Prostate gland (tissue), 2 donors: Measurements from ENCODE around the gene DOCK6.

Experiments
- CTCF ChIP-seq, 4 experiments: fragments of 200-600 bp in 2 of 4; fragments of 450-650 bp in 2 of 4; sonication (generic) in 2 of 4; IDR thresholded peaks; 1 replicate in 3 of 4; 2 replicates in 1 of 4; pipeline ENCODE4 v1.5.1; 2016 to 2019; ENCODE audit warnings: antibody characterized with exemption in 4 of 4, mild to moderate bottlenecking in 2 of 4, moderate library complexity in 2 of 4
- POLR2AphosphoS5 ChIP-seq: sonication (generic); formaldehyde crosslinking; IDR thresholded peaks from one replicate; pipeline ENCODE4 v1.6.1; 2017; ENCODE audit warnings: antibody characterized with exemption

GRCh38 chr19:11226716-11227166 lies 35.6 kb downstream of the DOCK6 start:
- TF ChIP-seq CTCF (IDR thresholded peaks at IDR 0.05) (no peak), POLR2AphosphoS5 (no peak)
